ENCODE data around the gene PCSK5.

Gene PCSK5

DNA sequence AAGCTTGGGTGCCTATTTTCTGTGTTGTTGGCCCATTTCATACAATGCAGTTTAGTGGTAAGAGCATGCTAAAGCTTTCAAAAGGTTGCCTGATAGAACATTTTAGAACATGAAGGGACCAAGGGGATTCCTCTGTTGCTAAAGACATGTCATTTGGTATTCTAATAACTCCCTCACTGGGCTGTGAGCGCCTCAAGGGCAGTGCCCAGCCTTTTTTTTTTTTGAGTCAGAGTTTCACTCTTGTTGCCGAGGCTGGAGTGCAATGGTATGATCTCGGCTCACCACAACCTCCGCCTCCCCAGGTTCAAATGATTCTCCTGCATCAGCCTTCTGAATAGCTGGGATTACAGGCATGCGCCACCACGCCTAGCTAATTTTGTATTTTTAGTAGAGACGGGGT is 77.1 kb downstream of the PCSK5 start:
- DNase-seq, result no peak

DNA sequence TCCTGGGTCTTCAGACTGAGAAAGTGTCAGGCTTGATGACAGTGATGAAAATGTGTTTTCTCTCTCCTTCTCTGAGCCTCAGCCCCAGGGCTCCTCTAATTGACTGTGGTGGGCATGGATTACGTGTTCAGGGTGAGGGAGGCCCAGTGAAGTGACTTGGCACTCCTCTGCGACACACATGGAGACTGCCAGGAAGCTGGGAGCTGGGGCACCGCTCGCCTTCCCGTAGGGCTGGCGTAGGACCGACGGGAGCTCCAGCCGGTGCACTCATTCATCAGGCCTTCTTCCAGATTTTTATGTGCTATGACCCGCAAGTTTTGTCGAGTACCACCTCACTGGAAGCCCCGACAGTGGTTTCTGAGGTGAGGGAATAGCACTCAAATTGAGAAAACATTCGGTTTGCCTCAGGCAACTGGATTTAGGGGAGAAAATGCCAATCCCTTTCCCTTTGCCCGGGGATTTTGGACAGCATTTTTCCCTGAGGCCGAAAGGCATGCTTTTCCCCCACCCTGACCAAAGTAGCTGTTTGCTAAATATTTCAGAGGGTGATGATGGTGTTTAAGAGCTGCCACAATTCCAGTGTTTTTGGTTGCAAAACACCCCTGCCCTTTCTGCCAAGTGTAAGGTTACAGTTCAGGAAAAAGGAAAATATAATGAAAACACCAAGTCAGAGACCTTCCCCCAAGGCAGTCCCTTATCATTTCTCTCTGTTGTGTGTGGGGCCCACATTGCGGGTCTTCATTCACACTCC is 83.7 kb downstream of the PCSK5 start:
- no peak for DNase-seq

DNA sequence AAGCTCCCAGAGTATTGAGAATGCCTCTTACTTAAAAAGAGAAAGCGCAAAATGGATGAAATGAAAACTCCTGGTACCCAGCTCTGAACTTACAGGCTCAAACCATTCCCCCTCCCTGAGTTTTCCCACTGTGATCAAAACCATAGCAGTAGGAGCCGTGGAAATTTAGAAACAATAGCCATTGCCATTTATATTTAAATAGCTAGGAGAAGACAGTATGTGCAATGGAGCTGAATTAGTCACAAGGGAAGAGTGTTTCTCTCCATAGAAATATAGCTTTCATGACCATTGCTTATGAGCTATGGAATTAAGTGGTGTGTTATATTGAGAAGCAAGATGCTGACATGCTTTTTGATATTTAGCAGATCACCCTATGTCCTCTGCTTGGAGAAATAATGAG is 84.6 kb downstream of the PCSK5 start:
- DNase-seq, result no peak

DNA sequence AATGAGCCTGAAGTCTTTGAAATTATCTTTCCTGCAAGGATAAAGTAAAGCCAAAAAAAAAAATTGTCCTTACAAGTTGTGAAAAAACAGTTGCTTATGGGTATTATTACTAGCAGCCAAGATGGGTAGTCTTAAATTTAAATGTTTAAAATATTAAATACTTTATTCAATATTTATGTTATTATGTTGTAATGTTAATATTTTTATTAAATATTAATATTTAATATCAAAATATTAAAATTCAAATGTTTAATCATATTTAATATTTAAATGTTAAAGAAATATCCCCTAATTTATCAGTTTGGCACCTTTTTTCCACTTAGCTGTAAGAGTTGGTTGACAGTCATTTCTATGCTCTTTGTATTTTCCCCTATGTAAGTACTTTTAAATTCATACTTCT is 86.1 kb downstream of the PCSK5 start:
- DNase-seq, result no peak

DNA sequence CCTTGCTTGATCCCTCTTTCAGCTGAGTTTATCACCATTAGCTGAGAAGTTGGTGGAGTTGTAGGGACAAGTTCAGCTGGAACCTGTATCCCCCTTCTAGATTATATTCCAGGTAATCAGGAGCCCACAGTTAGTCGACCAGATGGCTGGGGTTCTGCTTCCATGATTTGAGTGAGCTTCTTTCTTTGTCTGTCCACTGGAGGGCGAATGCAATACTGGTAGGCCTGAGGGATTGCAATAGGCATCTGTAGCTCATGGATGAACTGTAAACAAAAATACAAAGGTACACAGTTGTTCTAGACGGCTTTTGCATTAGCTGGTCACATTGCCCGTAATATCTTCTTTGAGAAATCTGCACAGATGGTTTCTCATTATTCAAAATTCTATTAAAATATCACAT is 88.9 kb downstream of the PCSK5 start:
- DNase-seq, result no peak

DNA sequence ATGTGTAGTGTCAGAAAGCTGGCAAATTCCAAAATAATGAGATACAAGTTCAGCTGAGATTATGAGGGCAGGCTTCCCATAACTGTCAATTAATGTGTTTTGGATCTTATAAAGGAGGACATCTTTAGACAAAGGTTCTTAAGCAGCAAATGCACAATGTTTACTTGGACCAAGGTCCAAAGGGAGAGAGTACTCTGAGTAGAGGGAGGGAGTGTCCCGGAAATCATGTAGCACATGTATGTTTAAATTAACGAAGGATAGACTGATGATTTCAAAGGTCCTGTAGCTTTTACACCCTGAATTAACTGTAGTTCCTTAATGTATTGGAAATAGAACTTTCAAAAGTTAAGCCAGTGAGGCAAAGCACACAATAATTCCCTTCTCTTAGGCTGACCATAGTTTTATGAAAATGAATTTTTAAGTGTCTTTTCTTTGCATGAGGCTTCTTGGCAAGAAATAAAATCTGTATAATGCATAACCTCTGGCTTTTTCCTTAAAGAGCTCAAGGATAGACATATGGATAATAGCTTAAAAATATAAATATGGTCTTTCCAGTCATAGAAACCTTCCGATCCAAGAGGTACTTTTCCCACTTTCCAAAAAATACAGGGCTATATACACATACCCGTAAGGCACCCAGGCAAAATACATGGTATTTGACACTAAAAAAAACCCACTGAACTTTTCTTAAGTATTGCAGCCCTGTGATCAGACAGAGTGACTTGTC is 93.0 kb downstream of the PCSK5 start:
- no peak for DNase-seq

DNA sequence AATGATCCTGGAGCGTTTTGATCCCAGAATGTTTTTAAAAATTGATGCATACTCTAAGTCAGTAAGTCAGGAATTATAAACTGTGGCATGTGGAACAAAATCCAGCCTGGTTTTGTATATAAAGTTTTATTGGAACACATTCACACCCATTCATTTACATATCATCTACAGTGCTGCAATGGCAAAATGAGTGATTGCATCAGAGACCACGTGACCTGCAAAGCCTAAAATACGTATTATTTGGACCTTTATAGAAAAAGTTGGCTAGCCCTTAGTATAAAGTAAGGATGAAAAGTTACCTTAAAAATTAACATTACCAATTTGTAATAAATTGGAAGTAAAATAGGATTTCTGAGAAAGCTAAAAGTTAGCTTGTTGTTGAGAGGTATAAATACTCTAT is 95.0 kb downstream of the PCSK5 start:
- no peak for DNase-seq

DNA sequence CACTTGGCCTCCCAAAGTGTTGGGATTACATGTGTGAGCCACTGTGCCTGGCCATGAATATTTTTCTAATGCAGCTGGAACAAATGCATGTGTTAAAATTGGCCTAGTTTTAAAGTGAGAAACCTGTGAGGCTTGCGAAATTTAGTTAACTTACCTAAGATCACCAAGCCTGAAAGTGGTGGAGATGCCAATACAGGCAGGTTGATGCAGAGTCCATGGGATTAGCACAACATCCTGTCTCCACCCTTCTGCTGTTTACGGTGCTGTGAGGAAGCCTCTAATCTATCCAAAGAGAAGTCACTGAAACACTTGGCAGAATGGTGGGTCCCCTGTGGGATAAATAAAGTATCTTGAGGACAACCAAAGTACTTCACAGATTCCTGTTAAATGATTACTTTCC is 98.2 kb downstream of the PCSK5 start:
- DNase-seq, result no peak

DNA sequence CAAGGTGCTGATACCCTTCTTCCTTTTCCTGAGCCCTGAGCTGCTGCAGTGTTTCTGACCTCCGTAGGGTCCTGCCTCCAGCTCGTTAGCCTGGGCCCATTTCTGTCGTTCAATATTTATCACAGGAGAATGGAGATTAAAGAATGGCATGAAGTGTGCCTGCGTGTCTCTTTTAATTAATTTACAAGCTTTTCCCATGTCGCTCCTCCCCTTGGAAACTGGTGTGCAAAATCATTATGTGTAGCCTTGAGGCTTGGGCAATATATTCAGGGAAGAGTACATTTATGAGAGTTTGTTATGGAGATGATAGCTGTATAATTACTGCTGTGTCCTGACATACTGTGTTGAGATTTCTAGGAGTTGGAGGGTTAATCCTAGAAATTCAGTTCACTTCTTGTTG is 99.7 kb downstream of the PCSK5 start:
- no peak for DNase-seq

DNA sequence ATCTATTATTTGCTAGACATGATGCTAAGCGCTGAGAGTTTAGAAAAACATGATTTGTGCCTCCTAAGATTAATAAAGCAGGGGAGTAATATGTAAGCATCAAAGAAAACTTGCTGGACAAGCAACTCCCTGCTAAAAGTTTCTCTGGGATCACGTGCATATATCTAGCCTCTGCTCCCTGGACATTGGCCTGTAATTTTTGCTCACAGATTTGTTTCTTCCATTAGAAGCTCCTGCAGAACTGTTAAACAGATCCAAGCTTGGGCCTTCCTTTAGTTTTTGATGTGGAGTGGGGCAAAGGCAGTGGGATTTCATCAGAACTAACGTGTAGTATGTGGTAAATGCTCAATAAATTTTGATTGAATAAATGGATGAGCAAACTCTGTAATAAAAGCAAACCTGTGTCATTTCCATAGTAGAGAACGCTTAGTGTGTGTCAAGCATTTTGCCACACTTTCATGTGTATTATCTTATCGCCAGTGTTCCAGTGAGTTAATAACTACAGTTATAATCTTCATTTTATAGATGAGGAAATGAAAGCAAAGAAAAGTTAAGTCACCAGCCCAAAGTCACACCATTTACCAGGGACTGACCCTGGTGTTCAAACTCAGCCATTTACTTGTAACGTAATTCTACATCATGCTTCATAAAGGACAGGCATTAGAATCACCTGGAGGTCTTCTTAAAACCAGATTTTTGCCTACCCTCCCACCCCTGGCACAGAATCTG is 100.3 kb downstream of the PCSK5 start:
- DNase-seq, result no peak

DNA sequence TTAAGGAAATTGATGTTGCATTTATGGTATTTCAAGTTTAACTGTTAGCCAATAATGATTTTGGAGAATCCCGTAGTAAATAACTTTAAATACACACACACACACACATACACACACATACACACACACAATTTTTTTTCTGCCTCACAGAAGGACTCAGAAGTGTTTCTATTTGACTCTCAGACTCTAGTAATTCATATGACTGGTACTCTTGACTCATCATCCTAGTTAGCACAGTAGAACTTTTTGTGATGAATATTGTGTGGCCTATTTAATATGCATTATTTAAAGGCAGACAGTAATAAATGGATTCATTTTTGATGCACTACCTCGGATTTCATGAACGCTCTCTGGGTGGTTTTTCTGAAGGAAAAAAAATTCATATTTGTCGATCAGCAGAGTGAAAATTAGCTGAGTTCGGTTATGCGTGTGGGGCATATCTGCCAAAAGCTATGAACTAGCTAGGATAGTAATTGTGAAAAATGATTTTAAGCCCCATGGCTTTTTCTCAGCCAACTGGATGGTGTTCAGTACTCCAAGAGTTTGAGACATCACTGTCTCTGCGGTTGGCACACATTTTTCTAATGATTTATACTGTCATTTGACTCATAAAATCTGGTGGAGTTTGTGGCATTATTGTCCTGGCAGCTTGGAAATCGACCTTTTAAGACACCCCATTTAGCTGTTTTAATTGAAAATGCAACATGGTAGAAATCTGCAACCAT is 102.2 kb downstream of the PCSK5 start:
- no peak for DNase-seq

DNA sequence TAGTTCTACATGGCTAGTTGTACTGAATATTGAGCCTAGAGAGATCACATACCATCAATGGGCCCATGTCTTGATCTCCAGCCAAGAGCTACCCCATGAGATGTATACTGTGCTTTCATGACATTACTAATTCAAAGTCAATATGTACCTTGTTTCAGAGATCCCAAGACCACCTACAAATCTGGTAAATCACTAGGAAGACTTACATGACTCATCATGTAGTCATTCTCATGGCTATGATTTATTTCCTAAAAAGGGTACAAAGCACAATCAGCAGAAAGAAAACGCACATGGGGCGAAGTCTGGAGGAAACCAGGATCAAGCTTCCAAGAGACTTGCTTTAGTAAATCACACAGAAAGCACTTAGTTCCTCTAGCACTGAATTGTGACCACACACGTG is 103.0 kb downstream of the PCSK5 start:
- no peak for DNase-seq

DNA sequence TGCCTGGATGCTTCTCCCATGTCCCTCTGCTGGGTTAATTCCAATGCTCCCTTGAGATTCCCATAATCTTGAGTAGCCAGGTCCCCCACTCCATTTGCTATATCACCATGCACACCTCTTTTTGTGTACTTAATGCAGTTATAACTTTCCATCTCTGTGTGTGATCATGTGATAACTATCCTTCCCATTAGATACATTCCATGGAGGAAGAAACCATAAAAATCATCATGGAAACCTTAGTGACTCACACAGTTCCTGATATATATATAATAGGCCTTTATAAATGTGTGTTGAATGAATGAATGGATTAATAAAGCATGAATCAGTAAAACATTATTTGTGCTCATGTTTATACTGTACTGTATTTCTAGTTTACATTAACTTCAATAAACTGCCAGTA is 104.6 kb downstream of the PCSK5 start:
- DNase-seq, result no peak

DNA sequence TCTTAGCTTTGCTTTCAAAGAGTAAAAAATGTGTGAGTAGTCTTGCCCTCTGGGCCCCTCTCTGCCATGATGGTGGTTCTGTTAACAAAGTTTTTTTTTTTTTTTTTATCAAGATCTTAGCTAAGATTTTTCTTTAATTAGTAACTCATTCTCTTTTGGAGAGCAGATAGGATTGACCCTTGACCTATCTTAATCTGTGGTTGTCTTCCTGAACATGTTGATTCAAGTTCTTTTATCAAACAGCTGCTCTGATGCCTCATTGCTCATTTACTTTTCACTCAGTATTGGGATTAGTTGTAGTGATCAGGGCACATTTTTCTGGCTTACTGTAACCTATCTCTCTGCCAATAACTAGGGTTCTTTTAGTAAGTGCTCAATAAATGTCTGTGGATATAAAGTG is 106.3 kb downstream of the PCSK5 start:
- DNase-seq, result no peak

DNA sequence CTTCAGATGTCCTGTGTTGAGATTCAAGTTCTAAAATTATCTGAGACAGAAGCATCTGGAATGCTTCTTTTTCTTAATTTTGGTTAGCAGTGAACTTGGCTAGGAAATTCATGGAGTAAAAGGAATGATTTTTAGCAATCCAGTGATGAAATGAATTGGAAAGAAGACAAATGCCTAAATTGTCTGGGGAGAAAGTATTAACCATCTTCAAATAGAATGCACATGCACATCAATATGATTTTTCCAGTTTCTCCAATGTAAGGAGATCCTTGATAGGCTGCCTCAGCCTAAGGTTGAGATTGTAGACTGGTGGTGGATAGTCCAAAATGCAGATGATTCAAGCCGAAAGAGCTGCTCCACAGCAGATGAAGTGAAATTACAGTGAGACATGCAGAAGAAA is 106.7 kb downstream of the PCSK5 start:
- DNase-seq, result no peak

DNA sequence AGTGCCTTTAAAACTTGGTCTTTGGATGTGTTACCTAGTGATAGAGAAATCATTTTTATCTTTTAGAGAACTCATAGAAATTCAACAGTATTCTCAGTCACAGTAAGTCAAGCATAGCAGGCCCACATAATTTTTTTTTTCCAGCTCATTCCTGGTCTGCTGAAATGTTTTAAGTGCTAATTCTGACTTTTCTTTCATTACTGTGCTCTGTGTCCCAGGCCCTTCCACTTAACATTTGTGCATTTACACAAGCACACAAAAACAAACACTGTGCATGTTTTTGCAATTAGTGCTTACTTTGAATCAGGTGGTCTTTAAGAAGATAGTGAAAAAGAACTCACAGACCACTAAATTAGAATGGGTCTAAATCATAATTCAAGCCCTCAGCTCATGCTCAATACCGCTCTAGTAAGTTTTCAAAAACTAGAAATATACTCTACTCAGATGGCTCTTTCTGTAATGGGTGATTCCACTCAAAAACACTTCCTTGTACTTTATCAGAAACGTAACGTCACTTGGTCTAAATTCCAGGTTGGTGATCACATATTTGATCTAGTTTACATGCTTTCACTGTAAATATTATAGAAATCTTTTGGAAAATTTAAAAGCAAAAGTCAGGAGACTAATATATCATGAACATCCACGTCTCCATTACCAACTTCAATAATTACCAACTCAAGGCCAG is 107.8 kb downstream of the PCSK5 start:
- no peak for DNase-seq

DNA sequence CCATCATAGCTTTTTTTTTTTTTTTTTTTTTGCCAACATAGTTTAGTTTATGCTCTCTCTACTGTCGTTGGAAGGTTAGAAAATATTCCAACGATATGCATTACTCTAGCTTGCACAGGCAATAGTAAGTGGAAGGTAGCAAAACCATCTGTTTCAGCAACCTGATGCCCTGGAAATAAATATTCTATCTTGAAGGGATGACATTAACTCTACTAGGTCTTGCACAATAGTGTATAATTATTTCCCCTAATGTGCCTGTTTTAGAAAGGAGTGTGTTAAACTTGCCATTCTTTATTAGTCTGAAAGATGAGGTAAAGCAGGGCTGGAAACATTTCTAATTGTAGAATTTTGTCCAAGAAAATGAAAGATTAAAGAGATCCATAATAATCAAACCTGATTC is 111.0 kb downstream of the PCSK5 start:
- no peak for DNase-seq

DNA sequence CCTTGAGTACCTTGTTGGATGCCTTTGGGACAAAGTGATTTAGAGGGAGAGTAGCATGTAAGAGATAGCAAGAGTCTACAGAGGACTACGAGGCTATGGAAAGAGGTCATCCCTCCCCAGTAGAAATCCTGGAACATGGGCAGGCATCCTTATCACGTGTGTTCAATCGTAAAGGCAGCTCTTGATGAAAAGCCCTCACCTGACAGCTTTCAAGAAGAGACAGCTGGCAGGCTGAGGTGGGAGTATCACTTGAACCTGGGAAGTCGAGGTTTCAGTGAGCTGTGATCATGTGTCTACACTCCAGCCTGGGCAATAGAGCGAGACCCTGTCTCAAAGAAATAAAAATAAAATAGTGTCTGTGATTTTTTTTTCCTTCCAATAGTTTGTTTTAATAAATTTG is 112.6 kb downstream of the PCSK5 start:
- DNase-seq, result no peak

DNA sequence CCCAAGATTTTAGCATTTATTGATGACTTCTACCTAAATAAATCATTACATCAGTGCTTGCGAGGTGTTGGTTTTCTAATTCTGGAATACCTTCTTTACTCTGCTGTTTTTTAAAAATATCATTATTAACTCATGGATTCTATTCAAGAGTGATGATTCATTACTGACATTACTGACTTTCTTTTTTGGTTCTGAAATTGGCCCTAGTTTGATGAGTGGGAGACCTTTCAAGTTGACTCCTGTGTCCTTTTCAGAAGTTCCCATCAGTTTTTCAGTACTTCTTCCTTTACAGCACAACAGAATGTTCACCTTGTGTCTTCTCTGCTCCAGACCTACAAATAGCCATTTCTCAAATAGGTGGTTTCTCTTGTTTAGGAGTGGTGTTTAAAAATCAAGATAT is 114.1 kb downstream of the PCSK5 start:
- DNase-seq, result no peak

DNA sequence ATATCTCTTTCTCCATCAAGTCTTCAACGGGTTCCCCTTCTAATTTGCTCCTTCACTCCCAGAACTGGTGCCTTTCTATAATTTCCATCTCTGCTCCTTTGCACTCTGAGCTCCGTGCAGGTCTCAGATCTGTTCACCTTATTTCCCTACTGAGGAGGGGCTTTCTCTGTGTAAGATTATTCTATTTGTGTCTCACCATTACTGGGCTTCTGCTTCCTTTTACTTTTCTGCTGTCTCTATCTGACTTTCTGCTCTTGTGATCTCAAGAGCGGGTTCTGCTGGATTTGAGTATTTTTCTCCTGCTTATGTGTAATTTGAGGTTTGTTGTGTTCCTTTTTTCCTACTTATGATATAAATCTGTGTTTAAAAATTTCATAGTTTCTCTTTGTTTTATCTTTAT is 117.5 kb downstream of the PCSK5 start:
- no peak for DNase-seq

DNA sequence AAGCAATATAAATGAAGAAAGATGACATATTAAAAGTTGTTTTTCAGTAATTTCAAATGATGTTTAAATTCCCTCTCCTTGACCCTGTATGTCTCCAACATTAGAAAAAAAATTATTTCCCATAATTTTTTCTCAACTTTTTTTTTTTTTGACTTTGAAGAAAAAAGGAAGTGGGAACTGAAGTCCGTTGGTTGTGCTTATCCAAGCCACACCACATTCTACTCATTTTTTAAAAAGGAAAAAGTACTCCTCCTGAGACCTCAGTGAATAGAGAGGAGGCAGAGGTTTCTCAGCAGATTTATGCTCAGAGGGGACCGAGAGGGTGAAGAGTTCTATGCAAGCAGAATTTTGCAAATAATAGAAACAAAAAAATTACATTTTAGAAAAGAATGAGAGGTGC is 123.3 kb downstream of the PCSK5 start:
- DNase-seq, result no peak

DNA sequence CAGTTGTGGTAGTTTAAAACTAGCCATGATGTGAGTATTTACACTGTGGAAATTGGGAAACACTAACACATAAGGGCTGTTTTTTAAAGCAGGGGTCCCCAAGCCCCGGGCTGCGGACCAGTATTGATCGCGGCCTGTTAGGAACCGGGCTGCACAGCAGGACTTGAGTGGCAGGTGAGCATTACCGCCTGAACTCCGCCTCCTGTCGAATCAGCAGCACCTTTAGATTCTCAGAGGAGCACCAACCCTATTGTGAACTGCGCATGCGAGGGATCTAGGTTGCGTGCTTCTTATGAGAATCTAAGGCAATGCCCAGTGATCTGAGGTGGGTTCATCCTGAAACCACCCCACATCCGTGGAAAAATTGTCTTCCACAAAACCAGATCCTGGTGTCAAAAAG is 127.8 kb downstream of the PCSK5 start:
- no peak for DNase-seq

DNA sequence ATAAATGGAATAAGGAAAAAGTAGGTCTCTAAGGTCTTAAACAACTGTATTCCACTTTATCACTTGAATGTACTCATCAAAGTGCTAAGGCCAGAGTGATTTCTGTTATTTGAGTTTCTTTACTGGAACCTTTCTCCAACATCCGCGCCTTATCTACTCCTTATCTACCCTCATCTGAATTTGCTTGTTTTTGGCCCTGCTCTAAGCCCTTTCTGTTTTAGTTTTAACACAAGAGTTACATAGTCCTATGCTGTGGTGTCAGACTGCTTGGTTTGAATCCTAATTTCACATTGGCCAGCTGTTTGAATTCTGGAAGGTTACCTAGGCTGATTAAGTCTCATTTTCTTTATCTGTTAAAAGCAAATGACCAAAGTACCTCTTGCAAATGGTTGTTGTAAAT is 128.3 kb downstream of the PCSK5 start:
- DNase-seq, result no peak
